Measurements from ENCODE around the gene MBOAT7. TPM values are rescaled to one million over a fixed set of nuclear protein-coding genes. Genes with fewer than 3 reads are reported as not detected.

MBOAT7 gene
- total and polyA plus RNA-seq, 2 of the 4 experiments (the other 2 are of a cell fraction): 11.3 to 121 TPM

- Histone ChIP-seq H2BK20ac (ENCODE audit: low read depth, low read length) (no peak overlapping the region), H3K9me1 (ENCODE audit: insufficient read depth, low read length) (no peaks in the 10 kb centered on the region), H3K9ac (ENCODE audit: low read depth, low read length) (no peak overlapping the region), H2BK5ac (ENCODE audit: low read depth, low read length, poor library complexity, severe bottlenecking) (no peak overlapping the region), H2BK120ac (ENCODE audit: low read depth, low read length) (no peak overlapping the region), H3K9me3 (ENCODE audit: control insufficient read depth, insufficient read depth, low read length) (no peaks in the 10 kb centered on the region), H3K79me1 (ENCODE audit: low read depth in 1 of 2, low read length in 2 of 2) (peaks cover 20 to 26% of the 10 kb centered on the region in 2 experiments), H3K27me3 (ENCODE audit: control insufficient read depth, insufficient read depth, low read length) (no peaks in the 10 kb centered on the region), H3K4me2 (ENCODE audit: low read depth, low read length) (no peak overlapping the region), H3K23ac (ENCODE audit: low read depth, low read length) (no peak overlapping the region), H3K4me1 (ENCODE audit: control insufficient read depth, insufficient read depth, low read length) (no peaks in the 10 kb centered on the region), H3K4me3 (ENCODE audit: insufficient read depth, low read depth, low read length) (no peak overlapping the region), H3K27ac (ENCODE audit: insufficient read depth, low read length) (no peak overlapping the region), H3K56ac (ENCODE audit: extremely low read depth, insufficient read depth, low read length) (no peak overlapping the region), H4K8ac (ENCODE audit: low read depth in 2 of 2, low read length in 2 of 2) (no peak overlapping the region), H3K4ac (ENCODE audit: low read depth, low read length) (no peak overlapping the region), H3K36me3 (ENCODE audit: control insufficient read depth, insufficient read depth, low read length) (peaks cover 89% of the 10 kb centered on the region), H4K20me1 (ENCODE audit: insufficient read depth, low read length) (peaks cover 17% of the 10 kb centered on the region), H3K14ac (replicated peaks; ENCODE audit: low read depth, low read length) (no peak overlapping the region), H2AK9ac (replicated peaks; ENCODE audit: low read depth, low read length, poor library complexity) (no peak overlapping the region), H2AFZ (replicated peaks; ENCODE audit: low read length, poor library complexity) (no peak overlapping the region), H4K5ac (ENCODE audit: low read depth, low read length) (no peak overlapping the region), H2BK15ac (ENCODE audit: low read depth, low read length) (no peak overlapping the region), H4K91ac (ENCODE audit: insufficient read depth, low read depth, low read length) (no peak overlapping the region), H2AK5ac (ENCODE audit: low read depth, low read length) (no peak overlapping the region), H3K18ac (ENCODE audit: low read depth, low read length) (no peak overlapping the region)
- ATAC-seq (ENCODE audit: low read depth) (peak; percentile 50), DNase-seq (peak; percentile 28)
- TF ChIP-seq RFX5 (IDR thresholded peaks at IDR 0.05; ENCODE audit: low read depth, low read length) (no peak), MXI1 (IDR thresholded peaks at IDR 0.05; ENCODE audit: borderline replicate concordance, low read depth, low read length) (no peak), FOS (IDR thresholded peaks at IDR 0.05; ENCODE audit: low read depth, low read length) (no peak), CHD1 (IDR thresholded peaks at IDR 0.05; ENCODE audit: low read depth, low read length) (no peak), SMC3 (IDR thresholded peaks at IDR 0.05; ENCODE audit: low read depth, low read length) (no peak), RCOR1 (IDR thresholded peaks at IDR 0.05; ENCODE audit: insufficient replicate concordance, low read length) (no peak), BHLHE40 (IDR thresholded peaks at IDR 0.05; ENCODE audit: low read depth, low read length) (no peak), ELK1 (IDR thresholded peaks at IDR 0.05; ENCODE audit: borderline replicate concordance, low read depth, low read length) (no peak), CEBPB (IDR thresholded peaks at IDR 0.05; ENCODE audit: low read depth, low read length) (no peak), USF2 (IDR thresholded peaks at IDR 0.05; ENCODE audit: low read depth, low read length) (no peak), MAFK (IDR thresholded peaks at IDR 0.05; ENCODE audit: low read depth, low read length) (no peak), NFE2L2 (IDR thresholded peaks at IDR 0.05; ENCODE audit: low read depth, low read length) (no peak)
- ChIA-PET CTCF (no interaction called here), POLR2A (ENCODE audit: unreplicated experiment) (no interaction called here)
- no TSS peak for BruUV-seq (replicated peaks)
- in situ Hi-C loops (cut with MboI; ENCODE audit: low sequenced_read_pairs): loop anchor here (25.0 kb wide), 1 partner anchor 1515 kb away; the partner anchor contains the start of gene U2AF2
- no CpG with 5 or more reads among the region's 3 CpGs for WGBS, 2 experiments (ENCODE audit: extremely low coverage in 2 of 2, insufficient read length in 1 of 2)
- intact Hi-C loops (cut with micrococcal nuclease): no loop called here
- dilution Hi-C loops (cut with HindIII; ENCODE audit: low sequenced_read_pairs, unreplicated experiment): no loop called here
Measured at GRCh38 chr19:54147676-54148075, 41.7 kb downstream of the MBOAT7 start.

Measured in IMR-90 (cell line).